ENCODE data around the gene AEBP1.

DNA sequence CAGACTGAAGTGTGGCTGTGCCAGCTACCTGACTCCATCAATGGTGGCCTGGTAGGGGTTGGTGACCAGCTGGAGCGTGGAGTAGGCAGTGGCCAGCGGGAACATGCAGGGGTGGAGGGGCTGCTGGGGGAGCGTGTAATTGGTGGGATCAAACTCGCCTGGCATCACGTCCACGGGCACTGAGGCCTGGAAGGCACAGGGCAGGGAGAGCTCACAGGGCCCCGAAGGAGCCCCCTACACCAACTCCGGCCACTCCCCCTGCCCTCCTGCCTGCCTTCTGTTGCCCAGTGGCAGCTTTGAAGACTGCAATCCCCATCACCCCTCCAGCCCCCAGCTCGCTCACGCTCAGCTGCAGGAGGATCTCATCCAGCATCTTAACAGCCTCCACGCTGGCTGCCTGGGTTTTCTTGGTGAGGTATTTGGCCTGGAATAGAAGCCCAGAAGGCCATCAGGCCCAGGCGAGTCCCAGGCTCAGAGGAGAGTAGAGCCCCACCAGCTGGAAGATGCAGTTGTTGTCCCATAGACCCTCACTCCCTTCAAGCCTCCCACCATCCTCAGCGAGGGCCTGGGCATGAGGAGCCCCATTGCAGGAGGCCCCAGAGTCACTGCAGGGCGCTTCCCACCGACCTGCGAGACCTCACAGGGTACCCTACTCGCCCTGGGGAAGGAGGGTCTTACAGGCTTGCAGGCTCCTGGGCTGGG, 12.1 kb downstream of the AEBP1 start:
- TF ChIP-seq, protein P1, sequence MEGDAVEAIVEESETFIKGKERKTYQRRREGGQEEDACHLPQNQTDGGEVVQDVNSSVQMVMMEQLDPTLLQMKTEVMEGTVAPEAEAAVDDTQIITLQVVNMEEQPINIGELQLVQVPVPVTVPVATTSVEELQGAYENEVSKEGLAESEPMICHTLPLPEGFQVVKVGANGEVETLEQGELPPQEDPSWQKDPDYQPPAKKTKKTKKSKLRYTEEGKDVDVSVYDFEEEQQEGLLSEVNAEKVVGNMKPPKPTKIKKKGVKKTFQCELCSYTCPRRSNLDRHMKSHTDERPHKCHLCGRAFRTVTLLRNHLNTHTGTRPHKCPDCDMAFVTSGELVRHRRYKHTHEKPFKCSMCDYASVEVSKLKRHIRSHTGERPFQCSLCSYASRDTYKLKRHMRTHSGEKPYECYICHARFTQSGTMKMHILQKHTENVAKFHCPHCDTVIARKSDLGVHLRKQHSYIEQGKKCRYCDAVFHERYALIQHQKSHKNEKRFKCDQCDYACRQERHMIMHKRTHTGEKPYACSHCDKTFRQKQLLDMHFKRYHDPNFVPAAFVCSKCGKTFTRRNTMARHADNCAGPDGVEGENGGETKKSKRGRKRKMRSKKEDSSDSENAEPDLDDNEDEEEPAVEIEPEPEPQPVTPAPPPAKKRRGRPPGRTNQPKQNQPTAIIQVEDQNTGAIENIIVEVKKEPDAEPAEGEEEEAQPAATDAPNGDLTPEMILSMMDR (IDR thresholded peaks at IDR 0.05), result no peak
- no peak for TF ChIP-seq POLR2A (IDR thresholded peaks at IDR 0.05)
- TF ChIP-seq POLR2AphosphoS5 (IDR thresholded peaks at IDR 0.05), result no peak
